ENCODE measurements around the gene CDHR5. TPM values are rescaled to one million over a fixed set of nuclear protein-coding genes. Genes with fewer than 3 reads are reported as not detected.

CDHR5 gene
- total and polyA plus RNA-seq, 7 donors = 0.07 to 0.34 (median 0.20) TPM; not detected in 4

DNA sequence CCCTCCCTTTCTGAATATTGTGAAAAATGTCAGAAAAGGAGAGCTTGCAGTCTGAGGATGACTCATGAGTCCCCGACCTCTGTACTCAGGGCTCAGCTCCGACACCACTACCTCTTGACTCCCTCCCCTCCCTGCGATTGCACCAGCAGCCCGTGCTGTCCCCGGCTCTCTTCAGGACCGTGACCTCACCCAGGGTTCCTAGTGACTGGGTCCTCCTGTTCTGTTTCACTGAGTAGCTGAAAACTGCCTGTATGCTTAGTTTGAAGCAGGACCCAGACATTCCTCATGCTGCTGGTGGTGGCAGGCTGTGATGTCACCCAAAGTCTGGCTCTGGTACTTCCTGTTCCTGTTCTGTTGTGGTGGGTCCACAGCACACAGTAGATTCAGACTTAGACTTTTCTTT, 36.8 kb downstream of the CDHR5 start:
- Histone ChIP-seq H3K4me1 (no peaks in the 10 kb centered on the region), H3K9me3 (no peaks in the 10 kb centered on the region), H3K4me3 (no peak overlapping the region), H3K36me3 (ENCODE audit: insufficient read depth in 1 of 2, low read depth in 1 of 2) (peaks cover 0 to 93% of the 10 kb centered on the region in 2 donors), H3K27me3 (ENCODE audit: insufficient read depth in 3 of 3, low read length in 2 of 3) (no peaks in the 10 kb centered on the region), H3K27ac (no peak overlapping the region)
- TF ChIP-seq, protein P1, sequence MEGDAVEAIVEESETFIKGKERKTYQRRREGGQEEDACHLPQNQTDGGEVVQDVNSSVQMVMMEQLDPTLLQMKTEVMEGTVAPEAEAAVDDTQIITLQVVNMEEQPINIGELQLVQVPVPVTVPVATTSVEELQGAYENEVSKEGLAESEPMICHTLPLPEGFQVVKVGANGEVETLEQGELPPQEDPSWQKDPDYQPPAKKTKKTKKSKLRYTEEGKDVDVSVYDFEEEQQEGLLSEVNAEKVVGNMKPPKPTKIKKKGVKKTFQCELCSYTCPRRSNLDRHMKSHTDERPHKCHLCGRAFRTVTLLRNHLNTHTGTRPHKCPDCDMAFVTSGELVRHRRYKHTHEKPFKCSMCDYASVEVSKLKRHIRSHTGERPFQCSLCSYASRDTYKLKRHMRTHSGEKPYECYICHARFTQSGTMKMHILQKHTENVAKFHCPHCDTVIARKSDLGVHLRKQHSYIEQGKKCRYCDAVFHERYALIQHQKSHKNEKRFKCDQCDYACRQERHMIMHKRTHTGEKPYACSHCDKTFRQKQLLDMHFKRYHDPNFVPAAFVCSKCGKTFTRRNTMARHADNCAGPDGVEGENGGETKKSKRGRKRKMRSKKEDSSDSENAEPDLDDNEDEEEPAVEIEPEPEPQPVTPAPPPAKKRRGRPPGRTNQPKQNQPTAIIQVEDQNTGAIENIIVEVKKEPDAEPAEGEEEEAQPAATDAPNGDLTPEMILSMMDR (IDR thresholded peaks at IDR 0.05) = no peak
- 68 to 80% (median 79%) methylated on average over 6 of the region's 6 CpGs for WGBS, 3 donors
- ATAC-seq (peak in 3 of 4 donors; percentile 56 to 68 (median 56)), DNase-seq (peak in 1 of 2 donors; percentile 58)
- intact Hi-C loops (cut with DNase I) = no loop called here

DNA sequence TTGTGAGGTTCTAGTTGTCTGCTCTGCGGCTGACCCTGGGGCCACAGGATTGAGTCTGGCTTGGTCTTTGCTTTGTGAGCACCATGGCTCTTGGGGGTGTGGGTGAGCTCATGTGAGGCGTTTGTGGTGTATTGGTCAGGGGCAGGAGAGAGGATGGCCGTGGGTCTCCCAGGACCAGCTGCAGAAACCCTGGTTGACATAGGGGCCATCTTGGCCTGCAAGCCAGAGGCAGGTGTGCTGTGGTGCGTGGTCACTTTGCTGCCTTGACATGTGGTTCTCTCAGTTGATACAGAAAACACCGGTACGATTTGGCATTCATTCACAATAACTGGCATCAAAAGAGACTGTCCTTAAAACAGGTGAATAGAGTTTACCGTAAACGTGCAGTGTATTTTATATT, 37.2 kb downstream of the CDHR5 start:
- H3K36me3 ChIP-seq (ENCODE audit: insufficient read depth in 1 of 2, low read depth in 1 of 2) = peaks cover 0 to 93% of the 10 kb centered on the region in 2 donors

DNA sequence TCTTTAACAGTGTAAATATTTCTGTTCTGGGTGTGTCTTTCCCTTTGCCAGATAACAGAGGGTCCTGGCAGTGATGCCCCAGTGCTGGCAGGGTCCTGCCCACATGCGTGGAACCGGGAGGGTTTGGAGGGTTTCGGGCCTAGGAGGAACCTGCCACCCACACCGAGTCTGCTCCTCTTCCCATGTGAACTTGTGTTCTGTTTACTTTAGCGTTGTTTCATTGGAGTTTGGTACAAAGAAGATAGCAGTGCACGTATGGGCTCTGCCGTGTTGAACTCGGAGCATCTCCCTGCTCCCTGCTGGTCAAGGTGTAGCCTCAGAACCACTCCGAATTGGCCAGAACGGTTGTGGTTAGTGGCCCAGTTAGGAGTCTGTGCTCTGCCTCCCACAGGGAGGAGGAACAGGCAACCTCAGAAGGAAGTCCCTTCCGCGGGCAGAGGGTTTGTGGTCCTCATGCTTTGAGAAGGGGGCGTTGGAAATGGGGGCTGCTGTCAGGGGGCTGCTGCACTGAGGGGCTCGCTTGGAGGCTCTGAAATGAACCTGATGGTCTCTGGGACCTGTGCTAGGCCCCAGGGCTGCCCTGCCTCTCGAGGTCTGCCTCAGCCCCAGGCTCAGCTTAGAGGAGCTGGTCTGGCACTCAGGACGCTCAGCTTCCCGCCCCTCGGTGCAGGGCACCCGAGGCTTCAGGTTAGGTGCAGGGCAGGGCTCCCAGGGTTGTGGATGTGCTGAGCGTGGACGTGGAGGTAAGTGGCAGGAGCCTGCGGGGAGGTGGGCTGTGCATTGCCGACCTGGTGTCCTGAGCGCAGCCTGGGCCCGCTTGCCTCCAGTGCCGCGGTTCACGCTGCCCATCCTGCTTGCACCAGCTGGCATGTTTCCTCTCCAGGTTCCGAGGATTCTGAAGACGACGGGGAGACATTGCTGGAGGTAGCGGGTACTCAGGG, 38.1 kb downstream of the CDHR5 start:
- no peak overlapping the region for H3K27ac ChIP-seq
- H3K9me3 ChIP-seq = no peaks in the 10 kb centered on the region
- whole genome bisulfite sequencing, 3 donors = 88 to 91% (median 88%) methylated on average over 31 to 32 of the region's 32 CpGs
- no peaks in the 10 kb centered on the region for H3K27me3 ChIP-seq (ENCODE audit: insufficient read depth in 3 of 3, low read length in 2 of 3)
- no peak overlapping the region for H3K4me3 ChIP-seq
- TF ChIP-seq, protein P1 (IDR thresholded peaks at IDR 0.05) = no peak
- no peaks in the 10 kb centered on the region for H3K4me1 ChIP-seq
- intact Hi-C loops (cut with DNase I) = no loop called here
- no peak for DNase-seq
- no peak for ATAC-seq
- peaks cover 0 to 93% of the 10 kb centered on the region in 2 donors for H3K36me3 ChIP-seq (ENCODE audit: insufficient read depth in 1 of 2, low read depth in 1 of 2)

More for the DNA sequence above, 37.2 kb downstream of the CDHR5 start:
- intact Hi-C loops (cut with DNase I) = no loop called here
- ATAC-seq (peak in 1 of 4 donors; percentile 12), DNase-seq (no peak)
- Histone ChIP-seq H3K4me3 (no peak overlapping the region), H3K9me3 (no peaks in the 10 kb centered on the region), H3K27ac (no peak overlapping the region), H3K27me3 (ENCODE audit: insufficient read depth in 3 of 3, low read length in 2 of 3) (no peaks in the 10 kb centered on the region), H3K4me1 (no peaks in the 10 kb centered on the region)
- TF ChIP-seq, protein P1 (IDR thresholded peaks at IDR 0.05) = no peak
- 80 to 85% (median 83%) methylated on average over 8 of the region's 8 CpGs for WGBS, 3 donors

DNA sequence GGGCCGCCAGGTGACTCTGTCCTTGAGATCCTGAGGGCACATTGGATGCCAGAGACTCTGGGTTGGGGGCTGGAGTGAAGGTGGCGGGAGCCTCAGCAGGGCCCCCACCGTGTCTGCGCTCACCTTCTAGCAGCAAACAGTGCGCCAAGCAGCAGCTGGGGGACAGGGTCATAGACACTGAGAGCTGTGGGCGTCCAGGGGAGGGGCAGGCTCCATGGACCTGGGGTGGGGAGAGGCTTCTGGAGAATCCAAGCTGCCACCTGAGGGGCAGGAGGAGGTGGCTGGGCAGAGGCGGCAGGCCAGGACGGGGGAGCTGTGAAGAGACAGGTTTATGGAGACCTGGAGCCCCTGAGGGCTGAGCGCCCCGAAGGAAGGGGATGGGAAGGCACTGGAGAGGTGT, 40.5 kb downstream of the CDHR5 start:
- no peak for DNase-seq
- peaks cover 0 to 75% of the 10 kb centered on the region in 2 donors for H3K36me3 ChIP-seq (ENCODE audit: insufficient read depth in 1 of 2, low read depth in 1 of 2)
- no peaks in the 10 kb centered on the region for H3K27me3 ChIP-seq (ENCODE audit: insufficient read depth in 3 of 3, low read length in 2 of 3)
- H3K9me3 ChIP-seq = no peaks in the 10 kb centered on the region
- TF ChIP-seq, protein P1 (IDR thresholded peaks at IDR 0.05) = no peak
- no peak overlapping the region for H3K4me3 ChIP-seq
- WGBS, 3 donors = 95 to 96% (median 96%) methylated on average over 10 of the region's 10 CpGs
- ATAC-seq = no peak
- no peak overlapping the region for H3K27ac ChIP-seq
- intact Hi-C loops (cut with DNase I) = no loop called here
- peaks cover 16% of the 10 kb centered on the region for H3K4me1 ChIP-seq

Measured in psoas muscle (tissue), 8 donors.